Transverse colon (tissue), 4 donors: ENCODE data around the gene AIPL1. TPM values are rescaled to one million over a fixed set of nuclear protein-coding genes. Genes with fewer than 3 reads are reported as not detected.

Source experiments
- DNase-seq: peaks from one replicate; pipeline ENCODE4 v3.0.0-alpha.2; 2019
- H3K27ac ChIP-seq, 4 donors: fragments of 200-600 bp; sonication (generic); 2 replicates each; pipeline ENCODE4 v1.5.1; 2016 to 2018; ENCODE audit warnings: inconsistent platforms in 4 of 4
- H3K27me3 ChIP-seq: fragments of 200-600 bp; sonication (generic); 2 replicates; pipeline ENCODE4 v1.5.1; 2017; ENCODE audit warnings: inconsistent platforms
- H3K36me3 ChIP-seq, 4 donors: fragments of 200-600 bp; sonication (generic); 2 replicates each; pipeline ENCODE4 v1.5.1; 2017 to 2019; ENCODE audit warnings: inconsistent platforms in 4 of 4
- H3K4me1 ChIP-seq, 4 donors: fragments of 200-600 bp; sonication (generic); 2 replicates each; pipeline ENCODE4 v1.5.1; 2017 to 2020; ENCODE audit warnings: inconsistent platforms in 4 of 4
- H3K4me3 ChIP-seq, 4 donors: fragments of 200-600 bp; sonication (generic); 1 replicate in 1 of 4; 2 replicates in 3 of 4; pipeline versions ENCODE4 v1.5.1 to v1.6.1; 2017 to 2019; ENCODE audit warnings: inconsistent platforms in 4 of 4
- H3K9me3 ChIP-seq, 2 donors: fragments of 200-600 bp; sonication (generic); 2 replicates each; pipeline ENCODE4 v1.5.1; 2017 to 2019; ENCODE audit warnings: inconsistent platforms in 2 of 2
- EP300 ChIP-seq: sonication (generic); formaldehyde crosslinking; IDR thresholded peaks from one replicate; pipeline ENCODE4 v1.6.1; 2017; ENCODE audit warnings: antibody characterized with exemption, low read depth
- POLR2A ChIP-seq: fragments of 450-650 bp; IDR thresholded peaks from one replicate; pipeline ENCODE4 v1.6.1; 2016; ENCODE audit warnings: antibody characterized with exemption, mild to moderate bottlenecking, moderate library complexity
- POLR2AphosphoS5 ChIP-seq, 3 donors: sonication (generic); formaldehyde crosslinking; IDR thresholded peaks; one replicate each; pipeline ENCODE4 v1.6.1; 2016; ENCODE audit warnings: antibody characterized with exemption in 3 of 3
- WGBS, 2 donors: methylation state at CpG; one replicate each; pipeline ENCODE4 v1.1.5; 2018; ENCODE audit warnings: low coverage in 1 of 2; 5-methylcytosine and 5-hydroxymethylcytosine counted together
- in situ Hi-C, 4 donors: fragments of 200-750 bp; cut with MboI; loops; one replicate each; pipeline versions ENCODE4 v1.15.0 to v1.15.1; 2017; ENCODE audit warnings: low sequenced_read_pairs in 3 of 4, low pct_ligation_motif_present in 1 of 4, low pct_unique_long_range_greater_than_20kb in 1 of 4
- intact Hi-C: fragments of 100-400 bp; cut with DNase I; formaldehyde crosslinking; loops from one replicate; pipeline ENCODE4 v1.15.1; 2023; ENCODE audit warnings: low total_unique reads
- total RNA-seq, 4 donors: library from RNA; depleted of rRNA; stranded (reverse); fragments of >200 nt; gene quantifications; one replicate each; pipeline ENCODE4 v1.1.0, GENCODE V29; 2016
- TF ChIP-seq, protein P1 (sequence below), 5 experiments: fragments of 200-600 bp in 3 of 5; fragments of 450-650 bp in 2 of 5; sonication (generic) in 3 of 5; IDR thresholded peaks; 1 replicate in 2 of 5; 2 replicates in 3 of 5; pipeline ENCODE4 v1.5.1; 2016 to 2017; ENCODE audit warnings: antibody characterized with exemption in 5 of 5, inconsistent platforms in 3 of 5, mild to moderate bottlenecking in 2 of 5, moderate library complexity in 1 of 5

Gene AIPL1
- total RNA-seq, 4 donors from 2014 or later: not detected

DNA sequence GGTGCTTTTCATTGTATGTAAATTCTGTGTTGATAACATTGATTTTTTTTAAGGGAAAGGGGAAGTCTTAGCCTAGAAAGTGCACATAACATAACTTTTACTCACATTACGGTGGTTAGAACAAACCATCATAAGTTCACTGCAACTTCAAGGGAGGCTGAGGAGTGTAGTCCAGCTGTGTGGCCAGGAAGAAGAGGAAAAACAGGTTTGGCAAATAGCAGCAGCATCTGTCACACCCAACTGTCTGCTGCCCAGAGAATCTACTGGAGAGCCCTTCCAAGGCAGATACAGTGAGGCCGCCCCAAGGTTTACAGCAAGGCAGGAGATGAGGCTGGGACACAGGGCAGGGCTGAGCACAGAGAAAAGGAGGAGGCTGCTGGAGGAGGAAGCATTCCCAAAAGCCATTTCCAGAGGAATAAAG lies 60.6 kb downstream of the AIPL1 start:
- Histone ChIP-seq H3K27me3 (peaks cover 10% of the 10 kb centered on the region), H3K36me3 (no peaks in the 10 kb centered on the region), H3K27ac (no peak overlapping the region), H3K4me1 (no peaks in the 10 kb centered on the region), H3K4me3 (no peak overlapping the region), H3K9me3 (no peaks in the 10 kb centered on the region)
- DNase-seq: no peak
- TF ChIP-seq, protein P1, sequence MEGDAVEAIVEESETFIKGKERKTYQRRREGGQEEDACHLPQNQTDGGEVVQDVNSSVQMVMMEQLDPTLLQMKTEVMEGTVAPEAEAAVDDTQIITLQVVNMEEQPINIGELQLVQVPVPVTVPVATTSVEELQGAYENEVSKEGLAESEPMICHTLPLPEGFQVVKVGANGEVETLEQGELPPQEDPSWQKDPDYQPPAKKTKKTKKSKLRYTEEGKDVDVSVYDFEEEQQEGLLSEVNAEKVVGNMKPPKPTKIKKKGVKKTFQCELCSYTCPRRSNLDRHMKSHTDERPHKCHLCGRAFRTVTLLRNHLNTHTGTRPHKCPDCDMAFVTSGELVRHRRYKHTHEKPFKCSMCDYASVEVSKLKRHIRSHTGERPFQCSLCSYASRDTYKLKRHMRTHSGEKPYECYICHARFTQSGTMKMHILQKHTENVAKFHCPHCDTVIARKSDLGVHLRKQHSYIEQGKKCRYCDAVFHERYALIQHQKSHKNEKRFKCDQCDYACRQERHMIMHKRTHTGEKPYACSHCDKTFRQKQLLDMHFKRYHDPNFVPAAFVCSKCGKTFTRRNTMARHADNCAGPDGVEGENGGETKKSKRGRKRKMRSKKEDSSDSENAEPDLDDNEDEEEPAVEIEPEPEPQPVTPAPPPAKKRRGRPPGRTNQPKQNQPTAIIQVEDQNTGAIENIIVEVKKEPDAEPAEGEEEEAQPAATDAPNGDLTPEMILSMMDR (IDR thresholded peaks at IDR 0.05): no peak
- TF ChIP-seq POLR2AphosphoS5 (IDR thresholded peaks at IDR 0.05) (no peak), POLR2A (no peak), EP300 (no peak)
- in situ Hi-C loops (no loop called here), intact Hi-C loops (no loop called here)
- 2 to 13% methylated on average over 2 of the region's 2 CpGs for WGBS, 2 donors

Other genes starting within 250 kb of the AIPL1 start
- 1 to 10 TPM in 1 of 4 donors, under 1 TPM in 2, not detected in 1; 0.41 to 8.4 (median 0.79) TPM for gene PIMREG, start 9.3 kb upstream of the AIPL1 start, total RNA-seq
- 10 to 100 TPM; 12.7 to 51.6 (median 29.7) TPM for gene PITPNM3, start 121.4 kb upstream of the AIPL1 start, total RNA-seq
- gene KIAA0753, start 205.6 kb upstream of the AIPL1 start, total RNA-seq: 10 to 100 TPM in 3 of 4 donors, 1 to 10 TPM in 1; 9.8 to 41.1 (median 16.9) TPM
- gene TXNDC17, start 205.9 kb upstream of the AIPL1 start, total RNA-seq: 100 to 1,000 TPM in 3 of 4 donors, 10 to 100 TPM in 1; 60.2 to 439 (median 238) TPM
- gene MED31, start 216.5 kb upstream of the AIPL1 start, total RNA-seq: 10 to 100 TPM in 1 of 4 donors, 1 to 10 TPM in 3; 1.2 to 36.3 (median 5.9) TPM
- gene C17orf100, start 216.6 kb upstream of the AIPL1 start, total RNA-seq: 1 to 10 TPM in 2 of 4 donors, not detected in 2; 1.4 to 1.7 TPM